GM12878 (cell line): ENCODE results near the gene RBM6. TPM values are rescaled to one million over a fixed set of nuclear protein-coding genes. Genes with fewer than 3 reads are reported as not detected.
A peak's percentile ranks its signal among the peaks of the same experiment; 100 is the strongest.

Experiments used
- ATF3 ChIP-seq: IDR thresholded peaks from 2 replicates; pipeline ENCODE4 v1.6.1; 2011; ENCODE audit warnings: low read depth, mild to moderate bottlenecking, low read length, moderate library complexity, borderline replicate concordance; ENCODE audit errors: extremely low read depth
- BCL11A ChIP-seq: IDR thresholded peaks from 2 replicates; pipeline ENCODE4 v1.6.1; 2011; ENCODE audit warnings: low read depth, low read length
- DPF2 ChIP-seq: fragments of 450-650 bp; IDR thresholded peaks from 2 replicates; pipeline ENCODE4 v1.6.1; 2017; ENCODE audit warnings: mild to moderate bottlenecking
- EGR1 ChIP-seq, 2 experiments: IDR thresholded peaks; 1 replicate in 1 of 2; 2 replicates in 1 of 2; pipeline ENCODE4 v1.6.1; 2011 to 2012; ENCODE audit warnings: low read depth in 2 of 2, low read length in 2 of 2, borderline replicate concordance in 1 of 2, mild to moderate bottlenecking in 1 of 2, moderate library complexity in 1 of 2
- EP300 ChIP-seq, 2 experiments: fragments of 150-350 bp in 1 of 2; IDR thresholded peaks; 2 replicates each; pipeline ENCODE4 v1.6.1; 2011 to 2012; ENCODE audit warnings: low read depth in 2 of 2, low read length in 2 of 2, borderline replicate concordance in 1 of 2, improper control_type of control experiment in 1 of 2, inconsistent platforms in 1 of 2; ENCODE audit not compliant: control insufficient read depth in 1 of 2
- ESRRA ChIP-seq: IDR thresholded peaks from 2 replicates; pipeline ENCODE4 v1.6.1; 2012; ENCODE audit warnings: mild to moderate bottlenecking, low read length, improper control_type of control experiment
- GATAD2B ChIP-seq: fragments of 450-650 bp; conservative IDR thresholded peaks from 2 replicates; pipeline ENCODE4 v1.6.1; 2017; ENCODE audit warnings: low read depth, mild to moderate bottlenecking, moderate library complexity
- HSF1 ChIP-seq: fragments of 150-350 bp; IDR thresholded peaks from 2 replicates; pipeline ENCODE4 v1.6.1; 2014; ENCODE audit warnings: mild to moderate bottlenecking, low read depth, low read length
- IKZF2 ChIP-seq, 2 experiments: fragments of 450-650 bp; IDR thresholded peaks; 2 replicates each; pipeline ENCODE4 v1.6.1; 2017; ENCODE audit warnings: mild to moderate bottlenecking in 2 of 2, moderate library complexity in 2 of 2
- MEF2B ChIP-seq: fragments of 450-650 bp; IDR thresholded peaks from 2 replicates; pipeline ENCODE4 v1.6.1; 2018; ENCODE audit warnings: mild to moderate bottlenecking, moderate library complexity; ENCODE audit not compliant: partially characterized antibody, poor library complexity, severe bottlenecking
- MTA3 ChIP-seq: IDR thresholded peaks from 2 replicates; pipeline ENCODE4 v1.6.1; 2012; ENCODE audit warnings: low read length, inconsistent platforms, borderline replicate concordance
- MYB ChIP-seq: fragments of 150-350 bp; IDR thresholded peaks from 2 replicates; pipeline ENCODE4 v1.6.1; 2014; ENCODE audit warnings: mild to moderate bottlenecking, low read depth, low read length, borderline replicate concordance
- NBN ChIP-seq: fragments of 450-650 bp; IDR thresholded peaks from 2 replicates; pipeline ENCODE4 v1.6.1; 2016
- POU2F2 ChIP-seq: IDR thresholded peaks from 3 replicates; pipeline ENCODE4 v1.6.1; 2011; ENCODE audit warnings: low read depth, mild to moderate bottlenecking, low read length, borderline replicate concordance
- RAD51 ChIP-seq: fragments of 450-650 bp; IDR thresholded peaks from 2 replicates; pipeline ENCODE4 v1.6.1; 2016; ENCODE audit warnings: moderate library complexity, mild to moderate bottlenecking, inconsistent platforms
- RB1 ChIP-seq: fragments of 450-650 bp; formaldehyde crosslinking; IDR thresholded peaks from 2 replicates; pipeline ENCODE4 v1.6.1; 2017; ENCODE audit warnings: mild to moderate bottlenecking, borderline replicate concordance
- RELA ChIP-seq: fragments of 450-650 bp; IDR thresholded peaks from 2 replicates; pipeline ENCODE4 v1.8.0; 2014; ENCODE audit warnings: borderline replicate concordance; ENCODE audit not compliant: partially characterized antibody
- REST ChIP-seq: IDR thresholded peaks from 2 replicates; pipeline ENCODE4 v1.6.1; 2012; ENCODE audit warnings: mild to moderate bottlenecking, low read depth, low read length
- SMAD1 ChIP-seq: fragments of 450-650 bp; IDR thresholded peaks from 2 replicates; pipeline ENCODE4 v1.6.1; 2018; ENCODE audit warnings: mild to moderate bottlenecking, low read depth; ENCODE audit not compliant: partially characterized antibody
- SMAD5 ChIP-seq: IDR thresholded peaks from 2 replicates; pipeline ENCODE4 v1.6.1; 2016; ENCODE audit warnings: antibody characterized with exemption, low read depth
- SMARCA5 ChIP-seq: fragments of 450-650 bp; IDR thresholded peaks from 2 replicates; pipeline ENCODE4 v1.6.1; 2017; ENCODE audit warnings: mild to moderate bottlenecking
- USF2 ChIP-seq: IDR thresholded peaks from 2 replicates; pipeline ENCODE4 v1.6.1; 2011; ENCODE audit warnings: low read depth, low read length, improper control_type of control experiment, borderline replicate concordance
- ZBED1 ChIP-seq: IDR thresholded peaks from 2 replicates; pipeline ENCODE4 v1.6.1; 2016; ENCODE audit warnings: borderline replicate concordance
- ZNF207 ChIP-seq: fragments of 450-650 bp; IDR thresholded peaks from 2 replicates; pipeline ENCODE4 v1.6.1; 2014; ENCODE audit warnings: antibody characterized with exemption, mild to moderate bottlenecking, borderline replicate concordance
- polyA plus RNA-seq, 11 experiments: library from polyadenylated mRNA; depleted of rRNA in 4 of 11; unstranded in 6 of 11; stranded (reverse) in 5 of 11; fragments of >200 nt; fragmentation: Nextera tagmentation in 4 of 11; fragmentation: Illumina TruSeq in 1 of 11; extraction: Ambion mirVana in 4 of 11; extraction: Trizol in 1 of 11; gene quantifications; 1 replicate in 1 of 11; 2 replicates in 10 of 11; pipeline versions ENCODE4 v1.2.1 to v1.2.3, GENCODE V29; 2011 to 2016; ENCODE audit warnings: inconsistent platforms in 2 of 11, missing spikeins in 2 of 11, low read depth in 1 of 11
- total RNA-seq, 4 experiments: library from RNA; depleted of rRNA in 3 of 4; stranded (reverse); fragments of >200 nt in 3 of 4; fragmentation: Illumina TruSeq in 1 of 4; extraction: Trizol in 1 of 4; gene quantifications; 2 replicates each; pipeline versions ENCODE4 v1.2.1 to v1.2.3, GENCODE V29; 2013 to 2021

Gene RBM6
- total and polyA plus RNA-seq, 10 of the 15 experiments (the other 5 are each of a cell fraction or from before 2014, with no cell fraction given) = 45.3 to 103 (median 81.3) TPM

GRCh38 chr3:49939858-49940666 lies at the start of gene RBM6 (continued):
- TF ChIP-seq EP300 (IDR thresholded peaks at IDR 0.05; ENCODE audit: borderline replicate concordance in 1 of 2, control insufficient read depth in 1 of 2, low read depth in 2 of 2, low read length in 2 of 2) (no peak; a peak in 1 of 4 replicates), ATF3 (0 out of 2 replicates have a peak, but pooled peaks have one; percentile 22), REST (no peak), MEF2B (no peak), SMAD1 (no peak), ESRRA (no peak), MTA3 (no peak), SMARCA5 (peak; percentile 93), MYB (no peak), USF2 (peak; percentile 84), EGR1 (IDR thresholded peaks at IDR 0.05; ENCODE audit: borderline replicate concordance in 1 of 2, low read depth in 2 of 2, low read length in 2 of 2) (0 out of 3 replicates have a peak, but pooled peaks of 1 of the 2 experiments have one; percentile 3), RB1 (peak; percentile 93; the same call in 1 of the 2 replicates), NBN (peak; percentile 97), RAD51 (peak; percentile 93), HSF1 (no peak), RELA (peak; percentile 60), POU2F2 (no peak; the same call in 2 of the 3 replicates), GATAD2B (peak; percentile 99), IKZF2 (IDR thresholded peaks at IDR 0.05) (peak; percentile 57 to 72; a peak in 3 of 4 replicates), ZNF207 (peak; percentile 85; the same call in 1 of the 2 replicates), DPF2 (peak; percentile 90), SMAD5 (peak; percentile 62; the same call in 1 of the 2 replicates), BCL11A (no peak), ZBED1 (no peak; the same call in 1 of the 2 replicates)
